GM20431 (cell line): ENCODE data around the gene CLPTM1L.
"Not testable (repeated sequence)": the region's sequence is repeated elsewhere in the genome, so short reads cannot be mapped to it uniquely, and the experiment has no call there.

Source experiments
- in situ Hi-C: fragments of 300-500 bp; cut with MseI, MboI; formaldehyde crosslinking; loops from one replicate; pipeline ENCODE4 v1.15.0; 2020; ENCODE audit warnings: low sequenced_read_pairs; ENCODE audit not compliant: unreplicated experiment

CLPTM1L gene

DNA sequence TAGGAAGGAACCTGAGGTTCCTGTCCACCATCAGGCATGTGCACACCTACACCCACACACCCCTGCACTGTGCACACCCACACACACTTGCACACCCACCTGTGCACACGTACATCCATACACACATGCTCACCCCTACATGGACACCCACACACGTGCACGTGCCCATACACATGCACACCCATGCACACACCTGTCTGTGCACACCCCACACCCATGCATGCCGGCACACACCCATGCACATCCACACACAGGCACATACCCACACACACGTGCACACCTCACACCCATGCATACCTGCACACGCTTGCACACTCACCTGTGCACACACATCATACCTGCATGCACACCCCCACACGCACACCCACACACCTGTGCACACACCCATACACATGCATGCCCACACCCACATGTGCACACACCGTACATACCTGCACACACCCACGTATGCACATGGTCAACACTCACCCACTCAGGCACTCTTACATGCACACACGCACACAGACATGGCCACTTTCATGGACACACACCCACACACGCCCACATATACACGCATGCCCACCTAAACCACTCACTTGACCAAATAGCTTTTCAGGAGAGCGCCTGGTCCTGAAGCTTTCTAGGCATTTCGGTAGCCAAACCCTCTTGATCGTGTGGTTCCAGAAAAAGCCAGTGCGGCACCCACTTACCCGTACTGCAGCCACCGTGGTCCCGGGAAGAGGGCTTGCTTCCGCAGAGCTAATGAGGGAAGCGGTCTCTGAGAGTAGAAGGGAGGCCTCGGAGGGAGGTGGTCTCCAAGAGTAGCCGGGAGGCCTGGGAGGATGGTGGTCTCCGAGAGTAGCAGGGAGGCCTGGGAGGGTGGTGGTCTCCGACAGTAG lies 36.7 kb upstream of the CLPTM1L start:
- in situ Hi-C loops = no loop called here

DNA sequence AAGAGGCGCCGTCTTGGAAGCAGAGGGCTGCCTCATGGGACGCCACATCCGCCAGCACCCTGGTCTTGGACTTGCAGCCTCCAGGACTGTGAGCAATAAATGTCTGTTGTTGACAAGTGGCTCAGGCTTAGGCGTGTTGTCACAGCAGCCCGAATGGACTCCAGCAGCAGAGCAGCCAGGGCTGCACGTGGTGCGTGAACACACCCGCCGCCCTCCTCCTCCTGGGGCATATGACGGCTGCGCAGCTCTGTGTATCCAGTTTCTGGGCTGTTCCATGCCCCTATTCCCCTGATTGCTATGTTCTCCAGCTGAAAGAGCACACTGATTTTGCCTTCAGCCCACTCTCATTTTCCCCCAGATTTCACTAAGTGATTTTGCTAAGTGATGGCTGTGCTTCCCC lies 36.0 kb upstream of the CLPTM1L start:
- in situ Hi-C loops = no loop called here

DNA sequence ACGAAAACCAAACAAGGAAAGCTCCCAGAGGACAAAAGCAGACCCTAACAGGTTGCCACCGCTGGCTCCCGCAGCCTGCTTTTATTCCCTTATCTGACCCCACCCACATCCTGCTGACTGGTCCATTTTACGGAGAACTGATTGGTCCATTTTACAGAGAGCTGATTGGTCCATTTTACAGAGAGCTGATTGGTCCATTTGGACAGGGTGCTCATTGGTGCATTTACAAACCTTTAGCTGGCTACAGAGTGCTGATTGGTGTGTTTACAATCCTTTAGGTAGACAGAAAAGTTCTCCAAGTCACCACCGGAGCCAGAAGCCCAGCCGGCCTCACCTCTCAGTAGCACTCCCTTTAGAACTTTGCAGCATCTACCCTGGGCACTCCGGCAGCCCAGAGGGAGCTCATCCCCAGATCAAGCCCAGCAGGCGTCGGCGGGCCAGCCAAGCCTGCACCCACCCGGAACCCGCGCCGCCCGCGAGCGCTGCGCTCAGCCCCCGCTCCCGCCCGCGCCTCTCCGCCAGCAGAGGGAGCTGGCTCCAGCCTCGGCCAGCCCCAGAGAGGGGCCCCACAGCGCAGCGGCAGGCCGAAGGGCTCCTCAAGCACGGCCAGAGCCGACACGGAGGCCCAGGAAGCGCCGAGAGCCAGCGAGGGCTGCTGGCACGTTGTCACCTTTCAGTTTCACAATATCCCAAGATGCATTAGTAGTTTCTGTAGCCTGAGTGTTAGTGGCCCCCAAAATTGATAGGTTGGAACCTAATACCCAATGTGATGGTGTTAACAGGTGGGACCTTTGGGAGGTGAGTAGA lies 35.3 kb upstream of the CLPTM1L start:
- in situ Hi-C loops = no loop called here

DNA sequence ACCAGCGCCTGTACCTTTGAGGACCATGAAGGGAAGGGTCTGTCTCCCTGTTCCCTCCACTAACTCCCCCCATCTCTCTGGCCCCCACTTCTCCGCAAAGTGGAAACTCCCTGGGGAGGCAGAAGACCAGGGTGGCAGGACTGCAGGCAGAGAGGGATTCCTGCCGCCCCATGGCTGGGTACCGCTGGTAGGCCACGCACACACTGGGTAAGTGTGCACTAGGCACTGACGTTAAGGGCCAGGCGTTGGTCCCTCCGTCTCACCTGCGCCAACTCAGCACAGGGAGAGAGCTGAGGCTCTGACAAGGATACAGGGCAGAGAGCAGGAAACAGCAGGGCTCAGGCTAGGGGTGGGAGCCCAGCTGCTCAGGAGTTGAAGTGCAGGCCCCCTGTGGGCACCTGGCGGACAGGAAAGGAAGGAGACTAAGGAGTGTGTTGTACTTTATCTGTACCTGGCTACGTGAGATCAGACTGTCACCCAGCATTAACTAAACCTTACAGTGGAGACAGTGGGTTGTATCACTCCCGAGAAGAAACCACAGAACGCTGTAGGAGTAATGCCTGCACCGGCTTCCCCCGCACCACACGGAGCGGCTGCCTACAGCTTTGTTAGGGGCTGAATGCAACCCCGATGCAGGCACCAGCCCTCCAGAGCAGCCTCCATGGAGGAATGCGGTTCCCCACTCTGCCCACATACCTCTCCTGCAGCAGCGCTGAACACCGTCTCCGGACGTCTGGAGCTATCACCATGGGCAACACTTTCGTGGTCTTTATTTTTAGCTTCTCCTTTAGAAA lies 34.2 kb upstream of the CLPTM1L start:
- in situ Hi-C loops = no loop called here

DNA sequence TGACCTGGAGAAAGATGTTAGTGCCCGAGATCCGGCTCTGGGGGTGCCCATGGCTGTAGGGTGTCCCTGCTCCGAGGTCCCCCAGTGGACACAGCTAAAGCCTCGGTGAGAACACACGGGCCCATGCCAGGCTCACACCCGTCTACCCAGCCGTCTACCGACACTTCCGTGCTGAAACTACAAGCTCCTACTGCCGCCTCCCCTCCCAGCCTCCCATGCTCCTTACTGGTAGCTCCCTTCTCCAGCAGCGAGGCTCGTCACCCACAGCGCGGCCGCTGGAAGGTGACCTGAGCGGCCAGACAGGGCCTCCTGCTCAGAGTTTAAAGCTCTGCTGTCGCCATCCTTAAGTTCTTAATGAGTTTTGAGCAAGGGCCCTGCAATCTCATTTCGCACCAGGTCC lies 33.2 kb upstream of the CLPTM1L start:
- in situ Hi-C loops = no loop called here

DNA sequence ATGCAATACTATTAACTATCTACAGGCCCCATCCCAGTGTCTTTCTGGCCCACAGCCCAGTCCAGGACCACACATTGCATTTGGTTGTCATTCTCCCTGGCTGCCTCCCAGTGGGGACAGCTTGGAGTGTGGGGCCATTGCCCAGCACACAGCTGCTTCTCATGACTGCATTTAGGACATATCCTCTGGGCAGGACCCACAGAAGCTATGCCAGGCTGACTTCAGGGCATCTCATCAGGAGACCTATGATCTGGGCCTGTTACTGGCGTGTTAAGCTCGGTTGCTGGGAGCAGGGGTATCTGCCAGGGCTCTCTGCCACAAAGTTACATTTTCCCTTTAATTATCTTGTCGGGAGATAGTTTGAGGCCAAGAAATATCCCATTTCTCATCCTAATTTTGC lies 32.1 kb upstream of the CLPTM1L start:
- in situ Hi-C loops = no loop called here

DNA sequence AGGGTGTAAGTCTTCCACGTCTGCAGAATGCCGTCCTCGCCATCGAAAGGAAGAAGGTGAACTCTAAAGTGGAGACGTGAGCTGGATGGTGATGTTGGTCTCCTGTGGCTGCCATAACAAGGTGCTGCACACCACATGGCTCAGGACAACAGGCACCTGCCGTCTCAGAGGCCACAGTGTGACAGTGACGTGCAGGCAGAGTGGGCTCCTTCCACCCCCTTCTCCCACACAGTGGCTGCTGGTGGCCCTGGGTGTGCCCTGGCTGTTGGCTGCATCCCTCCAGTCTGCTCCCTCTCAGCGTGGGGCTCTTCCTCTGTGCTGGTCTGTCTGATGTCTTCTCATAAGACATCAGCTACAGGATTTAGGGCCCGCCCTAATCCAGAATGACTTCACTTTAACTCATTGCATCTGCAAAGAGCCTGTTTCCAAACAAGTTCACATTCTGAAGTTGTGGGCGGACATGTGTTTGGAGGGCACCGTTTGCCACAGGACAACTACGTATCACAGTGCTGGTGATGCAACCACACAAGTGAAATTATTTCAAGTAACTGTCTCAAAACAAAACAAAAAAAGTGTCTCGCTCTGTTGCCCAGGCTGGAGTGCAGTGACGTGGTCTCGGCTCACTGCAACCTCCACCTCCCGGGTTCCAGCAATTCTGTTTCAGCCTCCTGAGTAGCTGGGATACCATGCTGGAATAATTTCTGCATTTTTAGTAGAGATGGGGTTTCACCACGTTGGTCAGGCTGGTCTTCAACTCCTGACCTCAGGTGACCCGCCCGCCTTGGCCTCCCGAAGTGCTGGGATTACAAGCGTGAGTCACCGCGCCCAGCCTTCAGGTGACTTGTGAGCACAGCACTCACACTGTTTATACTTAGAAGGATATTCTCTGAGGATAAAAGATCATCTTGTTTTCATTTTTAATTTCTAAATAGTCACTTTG lies 31.2 kb upstream of the CLPTM1L start:
- in situ Hi-C loops = no loop called here

DNA sequence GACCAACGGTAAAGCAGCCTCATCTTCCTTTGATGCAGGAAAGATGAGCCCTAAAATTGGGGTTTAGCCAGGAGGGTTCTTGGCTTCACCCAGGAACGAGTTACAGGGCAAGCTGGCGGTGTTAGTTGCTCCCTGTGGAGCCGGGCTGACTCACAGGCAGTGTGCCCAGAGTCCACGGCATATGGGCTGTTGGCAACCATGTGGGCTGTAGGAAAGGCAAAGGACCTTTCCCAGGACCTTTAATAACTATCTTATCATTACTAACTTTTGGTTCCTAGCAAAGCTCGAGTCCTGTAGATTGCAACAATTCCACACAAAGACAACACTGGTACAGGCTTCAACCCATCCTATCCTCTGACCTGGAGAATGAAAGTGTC lies 29.8 kb upstream of the CLPTM1L start:
- in situ Hi-C loops = no loop called here

DNA sequence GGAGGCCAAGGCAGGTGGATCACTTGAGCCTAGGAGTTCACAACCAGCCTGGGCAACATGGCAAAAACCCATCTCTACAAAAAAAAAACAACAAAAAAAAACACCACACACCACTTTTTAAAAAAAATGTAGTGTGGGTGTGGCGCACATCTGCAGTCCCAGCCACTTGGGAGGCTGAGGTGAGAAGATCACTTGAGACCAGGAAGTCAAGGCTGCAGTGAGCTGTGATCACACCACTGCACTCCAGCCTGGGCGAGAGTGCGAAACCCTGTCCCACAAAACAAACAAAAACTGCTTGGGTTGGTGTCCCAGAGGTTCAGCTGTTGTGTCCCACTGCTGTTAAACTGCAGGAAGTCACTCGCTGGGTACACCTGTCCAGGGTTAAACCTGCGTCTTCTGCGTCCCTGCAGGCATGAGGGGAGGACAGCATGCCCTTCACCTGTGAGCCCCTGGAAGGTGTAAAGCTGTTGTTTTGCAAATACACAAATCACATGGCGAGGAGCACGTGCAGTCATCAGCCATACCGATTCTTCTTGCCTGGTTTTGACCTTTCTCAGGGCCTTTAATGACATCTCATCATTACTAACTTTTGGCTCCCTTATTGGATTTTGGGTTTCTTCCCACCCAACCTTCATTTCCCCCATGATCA lies 29.3 kb upstream of the CLPTM1L start:
- in situ Hi-C loops = no loop called here

DNA sequence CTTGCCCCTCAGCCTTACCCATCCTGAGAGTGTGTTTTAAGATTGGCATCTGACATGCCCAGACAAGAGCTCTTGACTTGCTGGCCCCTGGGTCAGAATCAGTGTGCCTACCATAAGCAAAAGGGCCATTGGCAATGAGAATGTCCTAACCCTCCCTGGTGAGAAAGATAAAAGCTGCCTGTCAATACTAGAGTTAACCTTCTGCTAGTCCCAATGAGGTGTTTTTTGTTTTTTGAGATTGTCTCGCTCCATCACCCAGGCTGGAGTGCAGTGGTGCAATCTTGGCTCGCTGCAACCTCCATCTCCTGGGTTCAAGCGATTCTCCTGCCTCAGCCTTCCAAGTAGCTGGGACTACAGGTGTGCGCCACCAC lies 27.1 kb upstream of the CLPTM1L start:
- in situ Hi-C loops = not testable (repeated sequence)

DNA sequence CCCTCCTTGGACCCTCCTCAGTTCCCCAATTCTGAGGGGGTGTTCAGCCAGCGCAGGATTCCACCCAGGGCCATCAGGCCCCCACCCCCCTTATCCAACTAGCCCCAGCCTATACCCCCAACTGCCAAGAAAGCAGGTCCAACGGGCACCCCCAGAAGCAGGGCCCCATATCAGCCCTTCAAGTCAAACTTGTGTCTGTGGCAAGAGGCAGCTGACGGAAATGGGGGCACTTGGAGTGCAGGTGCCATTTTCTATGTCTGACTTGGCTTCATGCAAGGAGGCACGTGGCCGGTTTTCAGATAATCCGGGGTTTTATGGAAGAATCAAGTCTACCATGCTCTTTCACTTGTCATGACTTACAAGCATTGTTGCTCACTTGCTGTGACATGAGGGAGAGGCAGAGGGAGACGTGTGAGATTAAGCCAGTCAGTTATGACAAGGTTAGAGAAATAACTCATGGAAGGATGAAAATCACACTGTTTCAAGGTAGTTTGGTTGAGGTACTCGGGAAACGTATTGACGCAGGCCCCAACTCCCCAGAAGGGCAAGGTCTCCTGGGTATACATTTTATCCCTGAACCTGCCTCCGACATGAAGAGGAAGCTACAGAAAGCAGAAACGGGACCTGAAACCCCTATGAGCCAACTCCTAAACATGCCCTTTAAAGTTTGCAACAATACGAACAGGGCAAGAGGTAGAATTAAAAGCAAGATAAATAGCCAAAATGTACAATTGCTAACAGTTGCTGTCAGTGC lies 26.5 kb upstream of the CLPTM1L start:
- in situ Hi-C loops = no loop called here

DNA sequence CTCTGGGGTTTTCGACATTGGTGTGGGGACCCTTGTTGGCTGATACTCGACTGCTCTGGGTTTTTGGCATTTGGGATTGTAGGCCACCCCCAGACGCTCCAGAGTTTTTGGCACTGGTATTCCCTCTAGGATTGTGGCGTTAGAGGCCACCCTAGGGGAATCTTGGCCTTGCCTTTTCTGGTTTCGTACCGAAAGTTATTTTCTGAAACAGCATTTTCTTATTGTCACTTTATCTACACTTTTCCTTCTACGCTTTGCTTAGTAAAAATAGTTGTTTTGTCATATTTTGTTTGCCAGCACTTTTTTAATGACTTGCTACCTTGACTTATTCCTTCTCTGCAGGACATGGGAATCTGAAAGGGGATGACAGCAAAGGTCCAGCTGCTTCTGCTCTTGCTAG lies 25.1 kb upstream of the CLPTM1L start:
- in situ Hi-C loops = no loop called here

DNA sequence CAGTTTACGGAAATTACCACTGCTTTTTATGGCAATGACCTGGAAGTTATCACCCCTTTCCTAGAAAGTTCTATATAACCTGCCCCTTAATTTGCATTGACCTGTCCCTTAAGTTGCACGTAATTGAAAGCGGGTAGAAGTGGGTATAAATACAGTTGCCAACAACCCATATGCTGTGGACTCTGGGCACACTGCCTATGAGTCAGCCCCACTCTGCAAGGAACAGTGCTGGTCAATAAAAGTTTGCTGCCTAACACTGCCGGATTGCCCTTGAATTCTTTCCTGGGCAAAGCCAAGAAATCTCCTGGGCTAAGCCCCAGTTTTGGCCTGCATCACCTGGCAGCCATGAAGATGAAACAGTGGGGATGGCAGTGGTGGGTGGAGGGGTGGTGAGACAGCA lies 23.9 kb upstream of the CLPTM1L start:
- in situ Hi-C loops = no loop called here

DNA sequence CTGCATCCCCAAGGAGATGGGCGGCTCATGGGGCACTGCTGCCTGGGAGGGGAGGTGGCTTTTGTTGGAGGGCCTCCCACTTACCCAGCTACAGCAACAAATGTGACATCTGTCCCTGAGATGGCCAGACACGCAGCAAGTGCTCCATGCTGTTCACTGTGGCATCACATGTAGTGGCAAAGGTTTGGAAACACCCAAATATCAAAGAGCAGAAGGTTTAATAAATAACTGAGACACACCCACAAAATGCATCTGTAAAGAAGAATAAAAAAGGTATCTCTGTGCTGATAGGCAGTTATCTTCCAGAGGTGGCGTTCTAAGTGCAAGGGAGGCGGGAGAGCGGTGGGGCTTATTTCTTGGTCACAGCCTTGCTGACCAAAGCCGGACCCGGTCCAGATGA lies 23.3 kb upstream of the CLPTM1L start:
- in situ Hi-C loops = no loop called here

DNA sequence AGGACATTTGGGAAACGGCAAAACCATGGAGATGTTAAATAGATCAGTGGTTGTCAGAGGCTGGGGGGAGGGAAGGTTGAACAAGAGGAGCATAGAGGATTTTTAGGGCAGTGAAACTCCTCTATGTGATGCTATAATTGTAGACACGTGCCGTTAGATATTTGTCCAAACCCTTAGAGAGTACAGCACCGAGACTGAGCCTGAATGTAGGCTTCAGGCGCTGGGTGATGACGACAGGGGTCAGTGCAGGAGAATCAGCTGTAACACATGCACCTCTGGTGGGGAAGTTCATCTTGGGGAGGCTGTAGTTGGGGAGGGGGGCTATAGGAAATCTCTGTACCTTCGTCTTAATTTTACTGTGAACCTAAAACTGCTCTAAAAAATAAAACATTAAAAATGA lies 22.2 kb upstream of the CLPTM1L start:
- in situ Hi-C loops = no loop called here

DNA sequence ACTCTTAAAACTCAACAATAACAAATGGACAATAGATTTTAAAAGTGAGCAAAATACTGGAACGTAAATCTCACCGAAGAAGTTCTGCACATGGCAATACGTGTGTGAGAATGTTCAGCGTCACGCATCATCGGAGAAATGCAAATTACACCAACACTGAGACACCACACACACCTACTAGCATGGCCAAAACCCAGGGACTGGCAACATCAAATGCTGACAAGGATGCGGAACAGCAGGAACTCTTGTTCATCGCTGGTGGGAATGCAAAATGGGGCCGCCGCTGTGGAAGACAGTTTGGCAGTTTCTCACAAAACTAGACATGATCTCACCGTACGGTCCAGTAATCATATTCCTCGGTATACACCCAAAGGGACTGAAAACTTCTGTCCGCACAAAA lies 21.6 kb upstream of the CLPTM1L start:
- in situ Hi-C loops = no loop called here

DNA sequence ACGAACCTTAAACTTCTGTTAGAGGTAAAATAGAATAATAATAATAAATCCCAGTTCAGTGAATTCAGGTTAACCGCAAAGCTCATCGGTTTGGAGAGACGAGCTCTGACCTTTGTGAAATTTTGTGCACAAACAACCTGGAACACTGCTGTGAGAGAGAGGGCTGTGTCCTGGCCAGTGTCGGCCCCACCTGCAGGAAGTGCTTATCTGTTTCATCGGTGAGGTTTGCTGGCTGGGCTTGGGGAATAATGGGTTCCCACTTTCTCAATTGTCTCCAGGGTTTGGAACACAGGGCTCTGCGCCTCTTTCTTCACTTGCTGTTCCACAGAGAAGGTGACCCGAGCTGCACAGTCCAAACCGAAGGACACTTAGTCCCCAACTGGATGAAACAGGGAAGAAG lies 19.3 kb upstream of the CLPTM1L start:
- in situ Hi-C loops = no loop called here

DNA sequence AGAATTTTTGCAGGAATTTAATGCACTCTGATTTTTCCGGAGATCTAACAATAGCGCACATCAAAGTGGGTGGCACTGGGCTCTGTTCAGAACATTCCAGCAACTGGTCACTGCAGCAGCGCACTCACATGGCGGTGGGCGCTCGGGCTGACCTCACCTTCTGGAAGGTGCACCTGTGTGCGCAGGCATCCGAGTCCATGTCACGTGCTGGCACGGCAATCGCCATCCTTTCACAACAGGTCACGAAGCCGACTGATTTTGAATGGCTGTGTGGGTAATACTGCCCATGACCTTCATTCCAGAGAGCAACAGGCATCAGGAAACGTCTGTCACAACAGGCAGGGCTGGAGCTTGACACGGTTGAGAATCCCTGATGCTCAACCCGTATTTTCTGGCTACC lies 18.7 kb upstream of the CLPTM1L start:
- in situ Hi-C loops = no loop called here

DNA sequence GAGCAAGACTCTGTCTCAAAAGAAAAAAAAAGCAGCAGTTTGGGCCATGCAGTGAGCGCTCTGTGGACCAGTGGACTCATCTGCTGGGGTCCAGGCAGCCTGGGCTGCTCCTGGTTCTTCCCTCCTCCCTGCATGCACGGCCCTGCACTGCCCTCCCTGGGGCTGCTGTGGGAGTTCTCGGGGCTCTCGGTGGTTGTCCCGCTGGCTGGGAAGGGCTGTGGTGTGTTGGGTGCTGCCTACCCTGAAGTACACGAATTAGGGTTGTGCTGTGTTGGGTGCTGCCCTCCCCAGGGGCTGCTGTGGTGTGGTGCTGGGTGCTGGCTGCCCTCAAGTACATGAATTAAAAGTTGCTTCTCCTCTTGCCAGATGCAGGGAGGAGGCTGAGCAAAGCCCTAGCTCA lies 18.3 kb upstream of the CLPTM1L start:
- in situ Hi-C loops = no loop called here
